Measurements from ENCODE around the gene BDH1.

- TF ChIP-seq CTCF (optimal IDR thresholded peaks at IDR 0.05 in 1 of 3, IDR thresholded peaks at IDR 0.05 in 1 of 3, conservative IDR thresholded peaks at IDR 0.05 in 1 of 3; ENCODE audit: extremely low read depth in 1 of 3, insufficient read depth in 2 of 3, low read length in 3 of 3) (no peak), EZH2 (IDR thresholded peaks at IDR 0.05; ENCODE audit: low read length) (no peak)
Observed at GRCh38 chr3:197514786-197515355, 40.9 kb downstream of the BDH1 start.
